ENCODE measurements around the gene RGS3. TPM values are rescaled to one million over a fixed set of nuclear protein-coding genes. Genes with fewer than 3 reads are reported as not detected.

RGS3 gene
- total and polyA plus RNA-seq, 7 experiments from 2014 or later: 4.9 to 43.4 (median 11.6) TPM

DNA sequence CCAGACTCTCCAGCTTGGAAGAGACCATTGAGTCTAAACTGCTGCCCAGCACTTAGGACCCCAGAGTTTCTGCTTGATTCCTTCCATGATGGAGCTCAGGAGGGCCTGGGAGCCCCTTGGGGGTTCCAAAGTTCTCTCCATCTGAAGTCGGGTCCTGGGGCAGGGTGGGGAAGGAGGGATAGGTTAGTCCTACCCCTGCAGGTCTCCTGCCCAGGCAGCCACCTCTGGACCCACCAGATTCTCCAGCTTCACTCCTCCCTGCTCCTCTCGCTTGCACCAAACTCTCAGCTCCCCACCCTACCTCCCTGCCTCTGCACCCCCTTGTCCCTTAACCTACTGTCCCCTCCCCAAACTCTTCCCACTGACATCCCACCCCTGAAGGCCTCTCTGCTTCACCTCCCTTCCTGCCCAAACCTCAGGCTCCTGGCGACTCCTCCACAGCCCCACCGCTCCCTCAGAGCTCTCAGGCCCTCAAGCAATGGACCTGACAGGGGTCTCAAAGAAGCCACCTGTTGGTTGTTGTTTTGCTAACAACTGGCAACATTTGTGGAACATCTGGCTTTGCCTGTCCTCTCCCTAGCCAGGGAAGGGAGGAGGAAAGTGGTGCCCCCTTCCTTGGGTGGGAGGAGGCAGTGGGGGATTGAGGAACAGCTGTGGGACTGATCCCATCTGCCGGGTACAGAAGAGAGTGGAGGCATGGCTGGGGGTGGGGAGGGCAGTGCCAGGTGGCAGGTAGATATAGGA is 137.5 kb downstream of the RGS3 start:
- H3K27me3 ChIP-seq (ENCODE audit: control insufficient read depth in 2 of 2, insufficient read depth in 2 of 2, low read length in 2 of 2): no peaks in the 10 kb centered on the region
- intact Hi-C loops (cut with micrococcal nuclease): no loop called here
- no peak for ATAC-seq
- Mint-ChIP-seq H3K9me3 (no peaks in the 10 kb centered on the region), H3K4me3 (no peak overlapping the region), H3K36me3 (peaks cover 0 to 8% (median 3%) of the 10 kb centered on the region in 5 donors), H3K27ac (peak overlapping the region in 1 of 9 donors; percentile 29), H3K4me1 (peaks cover 0 to 6% (median 0%) of the 10 kb centered on the region in 7 donors), H3K27me3 (no peaks in the 10 kb centered on the region)
- CTCF ChIA-PET: interaction anchor here (1.5 kb wide), 1 partner anchor 57 kb away, joined by 5 read pairs; no protein-coding TSS in a partner anchor
- DNase-seq: no peak
- peaks cover 0 to 21% (median 0%) of the 10 kb centered on the region in 3 experiments for H3K36me3 ChIP-seq (ENCODE audit: control insufficient read depth in 2 of 3, insufficient read depth in 3 of 3, low read length in 3 of 3)
- POLR2A ChIA-PET: no interaction called here
- H3K27ac ChIP-seq (ENCODE audit: low read depth, low read length): no peak overlapping the region
- H3K4me3 ChIP-seq (ENCODE audit: low read length): no peak overlapping the region
- H3K9me3 ChIP-seq (ENCODE audit: control insufficient read depth in 2 of 3, low read length in 3 of 3): no peaks in the 10 kb centered on the region
- H3K4me1 ChIP-seq (ENCODE audit: control insufficient read depth in 2 of 2, insufficient read depth in 2 of 2, low read length in 2 of 2): no peaks in the 10 kb centered on the region

GRCh38 chr9:113601656-113602055 is 138.1 kb downstream of the RGS3 start:
- intact Hi-C loops (cut with micrococcal nuclease): no loop called here
- Mint-ChIP-seq H3K27ac (no peak overlapping the region), H3K4me1 (peaks cover 0 to 6% (median 0%) of the 10 kb centered on the region in 7 donors), H3K9me3 (no peaks in the 10 kb centered on the region), H3K27me3 (no peaks in the 10 kb centered on the region), H3K36me3 (peaks cover 0 to 7% (median 3%) of the 10 kb centered on the region in 5 donors), H3K4me3 (peak overlapping the region in 1 of 10 donors; percentile 35)
- ChIA-PET POLR2A (no interaction called here), CTCF (interaction anchor here (0.7 kb wide), 1 partner anchor 156 kb away, joined by 3 read pairs; no protein-coding TSS in a partner anchor)
- no peaks in the 10 kb centered on the region for H3K27me3 ChIP-seq (ENCODE audit: control insufficient read depth in 2 of 2, insufficient read depth in 2 of 2, low read length in 2 of 2)
- peaks cover 0 to 15% (median 0%) of the 10 kb centered on the region in 3 experiments for H3K36me3 ChIP-seq (ENCODE audit: control insufficient read depth in 2 of 3, insufficient read depth in 3 of 3, low read length in 3 of 3)
- no peak overlapping the region for H3K27ac ChIP-seq (ENCODE audit: low read depth, low read length)
- ATAC-seq (no peak), DNase-seq (no peak)
- H3K4me1 ChIP-seq (ENCODE audit: control insufficient read depth in 2 of 2, insufficient read depth in 2 of 2, low read length in 2 of 2): no peaks in the 10 kb centered on the region
- no peak overlapping the region for H3K4me3 ChIP-seq (ENCODE audit: low read length)
- H3K9me3 ChIP-seq (ENCODE audit: control insufficient read depth in 2 of 3, low read length in 3 of 3): no peaks in the 10 kb centered on the region

DNA sequence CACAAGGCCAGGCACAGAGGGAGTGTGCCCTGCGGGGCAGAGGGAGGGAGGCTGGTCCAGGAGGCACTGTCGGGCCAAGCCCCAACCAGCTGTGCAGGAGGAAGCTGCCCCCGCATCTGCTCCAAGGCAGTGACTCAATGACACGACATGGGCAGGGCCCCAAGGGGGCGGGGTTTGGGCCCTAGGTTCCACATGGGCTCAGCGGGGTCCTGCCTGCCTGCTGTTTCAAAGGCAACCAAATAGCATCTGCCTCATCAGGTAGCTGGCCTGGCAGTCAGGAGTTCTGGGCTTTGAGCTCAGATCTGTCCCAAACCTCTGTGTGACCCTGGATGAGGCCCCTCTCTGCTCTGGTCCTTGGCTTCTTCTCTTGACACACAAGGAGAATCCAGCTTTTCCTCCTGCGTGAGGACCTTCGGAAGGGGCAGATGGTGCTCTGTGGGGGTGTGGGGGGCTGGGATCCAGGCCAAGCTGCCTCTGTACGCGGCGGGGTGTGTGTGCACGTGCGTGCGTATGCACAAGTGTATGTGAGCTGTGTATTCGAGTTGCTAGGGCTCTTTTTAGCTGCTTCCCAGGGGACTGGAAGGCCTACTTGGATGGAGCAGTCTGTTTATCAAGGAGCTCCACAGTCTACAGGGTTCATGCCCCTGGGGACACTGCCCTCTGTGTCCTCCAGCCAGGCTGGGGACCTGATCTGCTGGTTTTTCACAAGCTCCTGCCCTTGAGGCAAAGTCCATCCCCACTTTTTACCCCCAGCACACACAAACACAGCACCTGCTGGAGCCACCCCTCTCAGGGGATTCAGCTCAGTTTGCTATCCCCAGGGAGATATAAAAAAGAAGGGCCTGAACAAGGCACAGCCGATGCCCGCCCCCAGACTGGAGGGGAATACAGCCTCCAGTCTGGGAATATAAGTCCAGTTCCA is 138.9 kb downstream of the RGS3 start:
- CTCF ChIA-PET: interaction anchor here (0.7 to 1.6 kb wide), 3 partner anchors 14 to 157 kb away, joined by 3 read pairs; no protein-coding TSS in a partner anchor
- H3K27ac Mint-ChIP-seq: no peak overlapping the region
- H3K4me3 Mint-ChIP-seq: peak overlapping the region in 1 of 10 donors; percentile 35
- peaks cover 0 to 3% (median 0%) of the 10 kb centered on the region in 5 donors for H3K36me3 Mint-ChIP-seq
- Histone ChIP-seq H3K9me3 (ENCODE audit: control insufficient read depth in 2 of 3, low read length in 3 of 3) (no peaks in the 10 kb centered on the region), H3K27me3 (ENCODE audit: control insufficient read depth in 2 of 2, insufficient read depth in 2 of 2, low read length in 2 of 2) (no peaks in the 10 kb centered on the region), H3K36me3 (ENCODE audit: control insufficient read depth in 2 of 3, insufficient read depth in 3 of 3, low read length in 3 of 3) (peaks cover 0 to 8% (median 0%) of the 10 kb centered on the region in 3 experiments), H3K4me3 (ENCODE audit: low read length) (no peak overlapping the region), H3K27ac (ENCODE audit: low read depth, low read length) (no peak overlapping the region), H3K4me1 (ENCODE audit: control insufficient read depth in 2 of 2, insufficient read depth in 2 of 2, low read length in 2 of 2) (no peaks in the 10 kb centered on the region)
- intact Hi-C loops (cut with micrococcal nuclease): no loop called here
- POLR2A ChIA-PET: no interaction called here
- DNase-seq: peak in 1 of 9 donors; percentile 74
- H3K9me3 Mint-ChIP-seq: no peaks in the 10 kb centered on the region
- peaks cover 0 to 6% (median 0%) of the 10 kb centered on the region in 7 donors for H3K4me1 Mint-ChIP-seq
- no peaks in the 10 kb centered on the region for H3K27me3 Mint-ChIP-seq
- ATAC-seq: peak; percentile 48

GRCh38 chr9:113603048-113603375 is 139.5 kb downstream of the RGS3 start:
- ATAC-seq (no peak), DNase-seq (no peak)
- Histone ChIP-seq H3K27ac (ENCODE audit: low read depth, low read length) (no peak overlapping the region), H3K4me1 (ENCODE audit: control insufficient read depth in 2 of 2, insufficient read depth in 2 of 2, low read length in 2 of 2) (no peaks in the 10 kb centered on the region), H3K27me3 (ENCODE audit: control insufficient read depth in 2 of 2, insufficient read depth in 2 of 2, low read length in 2 of 2) (no peaks in the 10 kb centered on the region), H3K4me3 (ENCODE audit: low read length) (no peak overlapping the region), H3K9me3 (ENCODE audit: control insufficient read depth in 2 of 3, low read length in 3 of 3) (no peaks in the 10 kb centered on the region), H3K36me3 (ENCODE audit: control insufficient read depth in 2 of 3, insufficient read depth in 3 of 3, low read length in 3 of 3) (peaks cover 0 to 2% (median 0%) of the 10 kb centered on the region in 3 experiments)
- Mint-ChIP-seq H3K27me3 (no peaks in the 10 kb centered on the region), H3K36me3 (peaks cover 0 to under 1% (median 0%) of the 10 kb centered on the region in 5 donors), H3K4me3 (no peak overlapping the region), H3K9me3 (no peaks in the 10 kb centered on the region), H3K4me1 (peaks cover 0 to 6% (median 0%) of the 10 kb centered on the region in 7 donors), H3K27ac (peak overlapping the region in 1 of 9 donors; percentile 54)
- ChIA-PET POLR2A (no interaction called here), CTCF (interaction anchor here (0.9 to 1.6 kb wide), 2 partner anchors 13 to 55 kb away, joined by 3 read pairs; no protein-coding TSS in a partner anchor)
- intact Hi-C loops (cut with micrococcal nuclease): no loop called here

GRCh38 chr9:113603773-113604172 is 140.2 kb downstream of the RGS3 start:
- Histone ChIP-seq H3K27ac (ENCODE audit: low read depth, low read length) (no peak overlapping the region), H3K27me3 (ENCODE audit: control insufficient read depth in 2 of 2, insufficient read depth in 2 of 2, low read length in 2 of 2) (no peaks in the 10 kb centered on the region), H3K36me3 (ENCODE audit: control insufficient read depth in 2 of 3, insufficient read depth in 3 of 3, low read length in 3 of 3) (no peaks in the 10 kb centered on the region), H3K4me3 (ENCODE audit: low read length) (no peak overlapping the region), H3K4me1 (ENCODE audit: control insufficient read depth in 2 of 2, insufficient read depth in 2 of 2, low read length in 2 of 2) (no peaks in the 10 kb centered on the region), H3K9me3 (ENCODE audit: control insufficient read depth in 2 of 3, low read length in 3 of 3) (no peaks in the 10 kb centered on the region)
- no peak overlapping the region for H3K4me3 Mint-ChIP-seq
- H3K36me3 Mint-ChIP-seq: no peaks in the 10 kb centered on the region
- no peak overlapping the region for H3K27ac Mint-ChIP-seq
- H3K27me3 Mint-ChIP-seq: no peaks in the 10 kb centered on the region
- ChIA-PET POLR2A (no interaction called here), CTCF (no interaction called here)
- no peaks in the 10 kb centered on the region for H3K9me3 Mint-ChIP-seq
- intact Hi-C loops (cut with micrococcal nuclease): no loop called here
- no peak for ATAC-seq
- peaks cover 0 to 6% (median 0%) of the 10 kb centered on the region in 7 donors for H3K4me1 Mint-ChIP-seq
- no peak for DNase-seq

DNA sequence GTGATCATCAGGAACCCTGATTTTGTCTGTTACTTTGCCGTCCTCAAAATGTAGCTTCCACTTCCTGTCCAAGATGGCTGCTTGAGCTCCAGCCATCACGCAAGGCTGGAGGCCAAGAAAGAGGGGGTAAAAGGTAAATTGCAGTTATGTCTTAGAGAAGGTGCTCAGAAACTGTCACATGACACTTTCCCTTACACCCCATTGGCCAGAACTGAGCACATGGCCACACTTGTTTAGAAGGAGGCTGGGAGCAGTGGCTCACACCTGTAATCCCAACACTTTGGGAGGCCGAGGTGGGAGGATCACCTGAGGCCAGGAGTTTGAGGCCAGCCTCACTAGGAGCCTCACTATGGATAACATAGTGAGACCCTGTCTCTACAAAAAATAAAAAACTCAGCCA is 140.9 kb downstream of the RGS3 start:
- intact Hi-C loops (cut with micrococcal nuclease): no loop called here
- Mint-ChIP-seq H3K4me3 (no peak overlapping the region), H3K27me3 (no peaks in the 10 kb centered on the region), H3K36me3 (no peaks in the 10 kb centered on the region), H3K4me1 (peaks cover 0 to 6% (median 0%) of the 10 kb centered on the region in 7 donors), H3K27ac (no peak overlapping the region), H3K9me3 (no peaks in the 10 kb centered on the region)
- H3K36me3 ChIP-seq (ENCODE audit: control insufficient read depth in 2 of 3, insufficient read depth in 3 of 3, low read length in 3 of 3): no peaks in the 10 kb centered on the region
- POLR2A ChIA-PET: interaction anchor here (0.7 kb wide), 1 partner anchor 26 kb away, joined by 3 read pairs; no protein-coding TSS in a partner anchor
- ATAC-seq (no peak), DNase-seq (no peak)
- H3K4me3 ChIP-seq (ENCODE audit: low read length): no peak overlapping the region
- no peaks in the 10 kb centered on the region for H3K9me3 ChIP-seq (ENCODE audit: control insufficient read depth in 2 of 3, low read length in 3 of 3)
- no peaks in the 10 kb centered on the region for H3K4me1 ChIP-seq (ENCODE audit: control insufficient read depth in 2 of 2, insufficient read depth in 2 of 2, low read length in 2 of 2)
- CTCF ChIA-PET: no interaction called here
- no peaks in the 10 kb centered on the region for H3K27me3 ChIP-seq (ENCODE audit: control insufficient read depth in 2 of 2, insufficient read depth in 2 of 2, low read length in 2 of 2)
- no peak overlapping the region for H3K27ac ChIP-seq (ENCODE audit: low read depth, low read length)
